HCT116 (cell line): Measurements from ENCODE around the gene LRRFIP1. TPM values are rescaled to one million over a fixed set of nuclear protein-coding genes. Genes with fewer than 3 reads are reported as not detected.

Experiments
- ATAC-seq: fragments of 200-7000 bp; cut with Tn5 transposase; 2 replicates; pipeline ENCODE4 v1.9.1; 2020; ENCODE audit warnings: mild to moderate bottlenecking, moderate library complexity
- BruUV-seq: library from RNA; stranded (reverse); fragments of 400-500 nt; replicated peaks from 2 replicates; lab custom pipeline; 2021; lab: Mats Ljungman, UMichigan
- CTCF ChIA-PET: fragments of 300-600 bp; sonication (Branson Sonifier 250); formaldehyde crosslinking; loops from one replicate; lab custom pipeline; 2021; ENCODE audit warnings: antibody characterized with exemption; lab: Charles Lee
- POLR2A ChIA-PET: fragments of 300-600, 350-600 bp; sonication (Branson Sonifier 250); formaldehyde crosslinking; loops from one replicate; lab custom pipeline; 2021; ENCODE audit warnings: antibody characterized with exemption; lab: Charles Lee
- RAD21 ChIA-PET, 2 experiments: fragments of 300-600 bp; sonication (Branson Sonifier 250); formaldehyde crosslinking; loops; one replicate each; lab custom pipeline; 2023; ENCODE audit warnings: low total read pairs in 2 of 2; ENCODE audit not compliant: uncharacterized antibody in 2 of 2, unreplicated experiment in 2 of 2, low non-redundant PET in 1 of 2; lab: Charles Lee
- DNase-seq: peaks from one replicate; pipeline ENCODE4 v3.0.0-alpha.2; 2010; ENCODE audit warnings: low read depth, low spot score
- H2AFZ ChIP-seq: fragments of 200-600 bp; shearing (Covaris generic), sonication (generic); 2 replicates; pipeline ENCODE4 v1.6.1; 2017; ENCODE audit warnings: low read depth, mixed run types, mixed read lengths, antibody characterized with exemption, low read length; ENCODE audit not compliant: poor library complexity, severe bottlenecking
- H3K27ac ChIP-seq: 2 replicates; pipeline ENCODE4 v1.5.1; 2012; ENCODE audit warnings: low read depth, low read length
- H3K27me3 ChIP-seq: fragments of 200-600 bp; sonication (generic); 2 replicates; pipeline ENCODE4 v1.6.1; 2016; ENCODE audit warnings: mixed run types, low read length, mixed read lengths; ENCODE audit not compliant: insufficient read depth
- H3K36me3 ChIP-seq, 2 experiments: fragments of 200-500 bp in 1 of 2; fragments of 200-600 bp in 1 of 2; sonication (Bioruptor generic) in 1 of 2; sonication (generic) in 1 of 2; 2 replicates each; pipeline versions ENCODE4 v1.5.1 to v1.6.1; 2014 to 2016; ENCODE audit warnings: low read length in 2 of 2, inconsistent platforms in 1 of 2, mixed read lengths in 1 of 2, mixed run types in 1 of 2; ENCODE audit not compliant: insufficient read depth in 2 of 2, control insufficient read depth in 1 of 2
- H3K4me1 ChIP-seq, 2 experiments: fragments of 200-600 bp in 1 of 2; sonication (generic) in 1 of 2; 2 replicates each; pipeline versions ENCODE4 v1.5.1 to v1.6.1; 2012 to 2017; ENCODE audit warnings: low read length in 2 of 2, inconsistent platforms in 1 of 2, mild to moderate bottlenecking in 1 of 2, mixed read lengths in 1 of 2, mixed run types in 1 of 2, moderate library complexity in 1 of 2; ENCODE audit not compliant: insufficient read depth in 2 of 2, control insufficient read depth in 1 of 2
- H3K4me2 ChIP-seq: fragments of 200-600 bp; sonication (generic); 2 replicates; pipeline ENCODE4 v1.6.1; 2017; ENCODE audit warnings: mixed run types, low read length, mixed read lengths
- H3K4me3 ChIP-seq, 2 experiments: fragments of 200-600 bp in 1 of 2; sonication (generic) in 1 of 2; replicated peaks in 1 of 2; 2 replicates each; pipeline ENCODE4 v1.5.1; 2011 to 2016; ENCODE audit warnings: low read length in 2 of 2, control low read depth in 1 of 2, low read depth in 1 of 2, mild to moderate bottlenecking in 1 of 2, mixed read lengths in 1 of 2, mixed run types in 1 of 2
- H3K79me2 ChIP-seq: fragments of 200-600 bp; sonication (generic); 2 replicates; pipeline ENCODE4 v1.6.1; 2017; ENCODE audit warnings: mild to moderate bottlenecking, mixed run types, low read length, moderate library complexity, mixed read lengths; ENCODE audit not compliant: insufficient read depth
- H3K9ac ChIP-seq: fragments of 200-600 bp; sonication (generic); 2 replicates; pipeline ENCODE4 v1.6.1; 2016; ENCODE audit warnings: low read length, mixed read lengths
- H3K9me2 ChIP-seq: fragments of 200-600 bp; sonication (generic), shearing (Covaris generic); 2 replicates; pipeline ENCODE4 v1.6.1; 2017; ENCODE audit warnings: mixed run types, mild to moderate bottlenecking, moderate library complexity; ENCODE audit not compliant: insufficient read depth
- H3K9me3 ChIP-seq, 2 experiments: fragments of 200-500 bp in 1 of 2; fragments of 200-600 bp in 1 of 2; sonication (Bioruptor generic) in 1 of 2; sonication (generic) in 1 of 2; 2 replicates each; pipeline ENCODE4 v1.6.1; 2014 to 2017; ENCODE audit warnings: low read length in 2 of 2, mixed read lengths in 2 of 2, inconsistent platforms in 1 of 2, low read depth in 1 of 2, mild to moderate bottlenecking in 1 of 2, mixed run types in 1 of 2, moderate library complexity in 1 of 2; ENCODE audit not compliant: control insufficient read depth in 1 of 2, insufficient read depth in 1 of 2
- H4K20me1 ChIP-seq: fragments of 200-600 bp; sonication (generic), shearing (Covaris generic); 2 replicates; pipeline ENCODE4 v1.6.1; 2017; ENCODE audit warnings: mixed run types, mild to moderate bottlenecking, moderate library complexity; ENCODE audit not compliant: insufficient read depth
- CBX3 ChIP-seq: IDR thresholded peaks from 2 replicates; pipeline ENCODE4 v1.6.1; 2012; ENCODE audit warnings: low read depth
- CEBPB ChIP-seq: IDR thresholded peaks from 2 replicates; pipeline ENCODE4 v1.6.1; 2012; ENCODE audit warnings: low read depth
- EGR1 ChIP-seq: IDR thresholded peaks from 2 replicates; pipeline ENCODE4 v1.6.1; 2012; ENCODE audit warnings: low read depth
- EZH2 ChIP-seq: fragments of 200-600 bp; sonication (generic); IDR thresholded peaks from 2 replicates; pipeline ENCODE4 v1.6.1; 2017; ENCODE audit warnings: antibody characterized with exemption, mixed run types
- EZH2phosphoT487 ChIP-seq: fragments of 200-600 bp; IDR thresholded peaks from 2 replicates; pipeline ENCODE4 v1.6.1; 2018; ENCODE audit warnings: antibody characterized with exemption, borderline replicate concordance
- FOSL1 ChIP-seq: IDR thresholded peaks from 2 replicates; pipeline ENCODE4 v1.6.1; 2012; ENCODE audit warnings: low read depth
- JUND ChIP-seq: IDR thresholded peaks from 2 replicates; pipeline ENCODE4 v1.6.1; 2012
- POLR2A ChIP-seq: IDR thresholded peaks from 2 replicates; pipeline ENCODE4 v1.7.0; 2011; ENCODE audit warnings: borderline replicate concordance; ENCODE audit not compliant: insufficient read depth, insufficient read length; ENCODE audit errors: extremely low read depth
- POLR2AphosphoS5 ChIP-seq: IDR thresholded peaks from 2 replicates; pipeline ENCODE4 v1.6.1; 2011; ENCODE audit warnings: mild to moderate bottlenecking, low read depth, low read length, moderate library complexity
- SIN3A ChIP-seq: IDR thresholded peaks from 2 replicates; pipeline ENCODE4 v1.6.1; 2012; ENCODE audit warnings: low read depth
- SP1 ChIP-seq: IDR thresholded peaks from 2 replicates; pipeline ENCODE4 v1.6.1; 2012; ENCODE audit warnings: low read depth
- SRF ChIP-seq: IDR thresholded peaks from 2 replicates; pipeline ENCODE4 v1.6.1; 2012; ENCODE audit warnings: low read depth
- TCF7L2 ChIP-seq: IDR thresholded peaks from 2 replicates; pipeline ENCODE4 v1.7.0; 2011; ENCODE audit warnings: borderline replicate concordance, inconsistent platforms; ENCODE audit not compliant: insufficient read depth, insufficient read length; ENCODE audit errors: extremely low read depth
- ZFX ChIP-seq: fragments of 450-650 bp; IDR thresholded peaks from 2 replicates; pipeline ENCODE4 v1.6.1; 2017
- ZNF274 ChIP-seq: fragments of 200-500 bp; sonication (Bioruptor generic); IDR thresholded peaks from 2 replicates; pipeline ENCODE4 v1.6.1; 2014; ENCODE audit warnings: mild to moderate bottlenecking, low read depth, low read length, inconsistent platforms
- intact Hi-C: fragments of 100-400 bp; cut with micrococcal nuclease; formaldehyde crosslinking; loops from 2 replicates; pipeline ENCODE4 v1.10.0; 2022
- total RNA-seq: library from RNA; stranded (reverse); gene quantifications from one replicate; pipeline ENCODE4 v1.2.1, GENCODE V29; 2021; ENCODE audit not compliant: unreplicated experiment
- TF ChIP-seq, protein P1 (sequence below): IDR thresholded peaks from 2 replicates; pipeline ENCODE4 v1.6.1; 2011; ENCODE audit warnings: mild to moderate bottlenecking, low read length, moderate library complexity; ENCODE audit not compliant: insufficient replicate concordance; ENCODE audit errors: extremely low read depth
- TF ChIP-seq, protein P2 (sequence below), 3 experiments: fragments of 200-600 bp in 1 of 3; sonication (generic) in 1 of 3; IDR thresholded peaks in 2 of 3; conservative IDR thresholded peaks in 1 of 3; 2 replicates each; pipeline ENCODE4 v1.5.1; 2012 to 2017; ENCODE audit warnings: low read depth in 2 of 3, low read length in 2 of 3, antibody characterized with exemption in 1 of 3, borderline replicate concordance in 1 of 3, control low read depth in 1 of 3, mild to moderate bottlenecking in 1 of 3, mixed read lengths in 1 of 3, mixed run types in 1 of 3, moderate library complexity in 1 of 3; ENCODE audit not compliant: insufficient read depth in 1 of 3
- TF ChIP-seq, protein P3 (sequence below): IDR thresholded peaks from 2 replicates; pipeline ENCODE4 v1.6.1; 2012
- TF ChIP-seq, protein P4 (sequence below): IDR thresholded peaks from 2 replicates; pipeline ENCODE4 v1.6.1; 2012; ENCODE audit warnings: low read depth

Gene LRRFIP1
- total RNA-seq, 1 experiment from 2014 or later: 76.9 TPM

DNA sequence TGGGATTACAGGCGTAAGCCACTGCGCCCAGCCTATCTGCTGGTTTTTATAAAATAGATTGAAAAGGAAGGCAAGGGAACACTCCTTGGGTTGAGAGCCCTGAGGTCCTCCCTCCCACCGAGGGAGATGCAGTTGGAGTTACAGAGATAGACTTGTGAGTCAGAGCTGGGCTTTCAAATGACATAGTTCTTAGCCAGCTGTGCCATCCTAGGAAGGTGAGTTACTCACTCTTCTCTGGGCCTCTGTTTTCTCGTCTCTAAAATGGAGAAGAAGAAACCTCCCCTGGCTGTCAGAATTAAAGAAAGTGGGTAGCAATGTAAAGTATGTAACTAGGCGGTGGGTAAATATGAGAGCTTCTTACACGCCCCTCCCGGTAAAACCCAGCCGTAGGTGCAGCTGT lies 2.4 kb downstream of the LRRFIP1 start:
- no peaks in the 10 kb centered on the region for H4K20me1 ChIP-seq
- intact Hi-C loops: no loop called here
- ATAC-seq (no peak), DNase-seq (no peak)
- no peaks in the 10 kb centered on the region for H3K4me1 ChIP-seq
- H3K36me3 ChIP-seq: no peaks in the 10 kb centered on the region
- CTCF ChIA-PET: no interaction called here
- H3K9me3 ChIP-seq: no peaks in the 10 kb centered on the region
- POLR2A ChIA-PET: no interaction called here
- no peaks in the 10 kb centered on the region for H3K9me2 ChIP-seq
- TF ChIP-seq CBX3 (no peak), POLR2A (no peak), SRF (no peak), ZNF274 (no peak), EGR1 (no peak), EZH2 (no peak), FOSL1 (no peak), EZH2phosphoT487 (no peak), POLR2AphosphoS5 (no peak), SP1 (no peak), JUND (no peak), TCF7L2 (no peak), CEBPB (no peak), SIN3A (no peak), ZFX (no peak)
- TF ChIP-seq, protein P1, sequence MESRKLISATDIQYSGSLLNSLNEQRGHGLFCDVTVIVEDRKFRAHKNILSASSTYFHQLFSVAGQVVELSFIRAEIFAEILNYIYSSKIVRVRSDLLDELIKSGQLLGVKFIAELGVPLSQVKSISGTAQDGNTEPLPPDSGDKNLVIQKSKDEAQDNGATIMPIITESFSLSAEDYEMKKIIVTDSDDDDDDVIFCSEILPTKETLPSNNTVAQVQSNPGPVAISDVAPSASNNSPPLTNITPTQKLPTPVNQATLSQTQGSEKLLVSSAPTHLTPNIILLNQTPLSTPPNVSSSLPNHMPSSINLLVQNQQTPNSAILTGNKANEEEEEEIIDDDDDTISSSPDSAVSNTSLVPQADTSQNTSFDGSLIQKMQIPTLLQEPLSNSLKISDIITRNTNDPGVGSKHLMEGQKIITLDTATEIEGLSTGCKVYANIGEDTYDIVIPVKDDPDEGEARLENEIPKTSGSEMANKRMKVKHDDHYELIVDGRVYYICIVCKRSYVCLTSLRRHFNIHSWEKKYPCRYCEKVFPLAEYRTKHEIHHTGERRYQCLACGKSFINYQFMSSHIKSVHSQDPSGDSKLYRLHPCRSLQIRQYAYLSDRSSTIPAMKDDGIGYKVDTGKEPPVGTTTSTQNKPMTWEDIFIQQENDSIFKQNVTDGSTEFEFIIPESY: no peak
- TF ChIP-seq, protein P2, sequence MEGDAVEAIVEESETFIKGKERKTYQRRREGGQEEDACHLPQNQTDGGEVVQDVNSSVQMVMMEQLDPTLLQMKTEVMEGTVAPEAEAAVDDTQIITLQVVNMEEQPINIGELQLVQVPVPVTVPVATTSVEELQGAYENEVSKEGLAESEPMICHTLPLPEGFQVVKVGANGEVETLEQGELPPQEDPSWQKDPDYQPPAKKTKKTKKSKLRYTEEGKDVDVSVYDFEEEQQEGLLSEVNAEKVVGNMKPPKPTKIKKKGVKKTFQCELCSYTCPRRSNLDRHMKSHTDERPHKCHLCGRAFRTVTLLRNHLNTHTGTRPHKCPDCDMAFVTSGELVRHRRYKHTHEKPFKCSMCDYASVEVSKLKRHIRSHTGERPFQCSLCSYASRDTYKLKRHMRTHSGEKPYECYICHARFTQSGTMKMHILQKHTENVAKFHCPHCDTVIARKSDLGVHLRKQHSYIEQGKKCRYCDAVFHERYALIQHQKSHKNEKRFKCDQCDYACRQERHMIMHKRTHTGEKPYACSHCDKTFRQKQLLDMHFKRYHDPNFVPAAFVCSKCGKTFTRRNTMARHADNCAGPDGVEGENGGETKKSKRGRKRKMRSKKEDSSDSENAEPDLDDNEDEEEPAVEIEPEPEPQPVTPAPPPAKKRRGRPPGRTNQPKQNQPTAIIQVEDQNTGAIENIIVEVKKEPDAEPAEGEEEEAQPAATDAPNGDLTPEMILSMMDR (IDR thresholded peaks at IDR 0.05 in 2 of 3, conservative IDR thresholded peaks at IDR 0.05 in 1 of 3; ENCODE audit: borderline replicate concordance in 1 of 3, insufficient read depth in 1 of 3, low read depth in 2 of 3, low read length in 2 of 3): no peak
- TF ChIP-seq, protein P3, sequence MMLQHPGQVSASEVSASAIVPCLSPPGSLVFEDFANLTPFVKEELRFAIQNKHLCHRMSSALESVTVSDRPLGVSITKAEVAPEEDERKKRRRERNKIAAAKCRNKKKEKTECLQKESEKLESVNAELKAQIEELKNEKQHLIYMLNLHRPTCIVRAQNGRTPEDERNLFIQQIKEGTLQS: no peak
- TF ChIP-seq, protein P4, sequence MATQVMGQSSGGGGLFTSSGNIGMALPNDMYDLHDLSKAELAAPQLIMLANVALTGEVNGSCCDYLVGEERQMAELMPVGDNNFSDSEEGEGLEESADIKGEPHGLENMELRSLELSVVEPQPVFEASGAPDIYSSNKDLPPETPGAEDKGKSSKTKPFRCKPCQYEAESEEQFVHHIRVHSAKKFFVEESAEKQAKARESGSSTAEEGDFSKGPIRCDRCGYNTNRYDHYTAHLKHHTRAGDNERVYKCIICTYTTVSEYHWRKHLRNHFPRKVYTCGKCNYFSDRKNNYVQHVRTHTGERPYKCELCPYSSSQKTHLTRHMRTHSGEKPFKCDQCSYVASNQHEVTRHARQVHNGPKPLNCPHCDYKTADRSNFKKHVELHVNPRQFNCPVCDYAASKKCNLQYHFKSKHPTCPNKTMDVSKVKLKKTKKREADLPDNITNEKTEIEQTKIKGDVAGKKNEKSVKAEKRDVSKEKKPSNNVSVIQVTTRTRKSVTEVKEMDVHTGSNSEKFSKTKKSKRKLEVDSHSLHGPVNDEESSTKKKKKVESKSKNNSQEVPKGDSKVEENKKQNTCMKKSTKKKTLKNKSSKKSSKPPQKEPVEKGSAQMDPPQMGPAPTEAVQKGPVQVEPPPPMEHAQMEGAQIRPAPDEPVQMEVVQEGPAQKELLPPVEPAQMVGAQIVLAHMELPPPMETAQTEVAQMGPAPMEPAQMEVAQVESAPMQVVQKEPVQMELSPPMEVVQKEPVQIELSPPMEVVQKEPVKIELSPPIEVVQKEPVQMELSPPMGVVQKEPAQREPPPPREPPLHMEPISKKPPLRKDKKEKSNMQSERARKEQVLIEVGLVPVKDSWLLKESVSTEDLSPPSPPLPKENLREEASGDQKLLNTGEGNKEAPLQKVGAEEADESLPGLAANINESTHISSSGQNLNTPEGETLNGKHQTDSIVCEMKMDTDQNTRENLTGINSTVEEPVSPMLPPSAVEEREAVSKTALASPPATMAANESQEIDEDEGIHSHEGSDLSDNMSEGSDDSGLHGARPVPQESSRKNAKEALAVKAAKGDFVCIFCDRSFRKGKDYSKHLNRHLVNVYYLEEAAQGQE: no peak
- no peaks in the 10 kb centered on the region for H3K79me2 ChIP-seq
- no peak overlapping the region for H3K27ac ChIP-seq
- H2AFZ ChIP-seq: no peak overlapping the region
- no TSS peak for BruUV-seq
- H3K27me3 ChIP-seq: no peaks in the 10 kb centered on the region
- no peak overlapping the region for H3K4me3 ChIP-seq
- no peak overlapping the region for H3K4me2 ChIP-seq
- RAD21 ChIA-PET: no interaction called here
- H3K9ac ChIP-seq: no peak overlapping the region
